Measurements from ENCODE around the gene ZNF865.

ZNF865 gene

DNA sequence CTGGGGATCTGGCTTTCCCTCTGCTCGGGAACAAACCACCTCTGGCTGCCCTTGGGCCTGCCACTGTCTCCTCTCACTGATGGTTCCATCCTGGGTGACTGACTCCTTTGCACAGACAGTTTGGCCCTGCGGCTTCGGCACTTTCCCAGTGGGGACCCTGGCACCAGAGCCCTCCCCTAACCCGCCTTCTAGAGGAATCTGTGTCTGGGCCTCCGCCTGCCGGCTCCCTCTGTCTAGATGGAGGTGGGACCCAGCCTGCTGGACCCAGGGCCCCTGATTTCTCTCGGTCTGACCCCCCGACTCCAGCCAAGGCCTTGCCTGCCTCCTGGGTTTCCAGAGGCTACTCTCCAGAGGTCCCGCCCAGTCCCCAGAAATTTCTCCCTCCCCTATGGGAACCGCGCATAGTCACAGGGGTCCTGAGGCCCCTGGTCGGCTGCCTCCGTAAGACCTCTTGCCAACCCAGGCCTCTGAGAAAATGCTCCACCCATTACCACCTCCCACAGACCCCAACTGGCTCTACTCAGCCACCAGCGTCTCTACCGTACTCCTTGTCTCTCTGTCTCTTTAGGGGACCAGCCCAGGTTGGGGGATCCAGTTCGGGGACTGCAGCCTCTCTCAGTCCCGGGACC, 45.3 kb downstream of the ZNF865 start:
- Histone ChIP-seq H3K36me3 (ENCODE audit: control insufficient read depth, insufficient read depth, low read length) (peaks cover 3% of the 10 kb centered on the region), H3K27me3 (ENCODE audit: control insufficient read depth, insufficient read depth, low read length, poor library complexity, severe bottlenecking) (no peaks in the 10 kb centered on the region), H3K4me1 (ENCODE audit: control insufficient read depth, insufficient read depth, low read length) (peaks cover 13% of the 10 kb centered on the region), H3K4me3 (ENCODE audit: insufficient read depth, low read depth, low read length) (no peak overlapping the region), H3K27ac (ENCODE audit: insufficient read depth, low read depth, low read length, poor library complexity, severe bottlenecking) (no peak overlapping the region), H3K9me3 (ENCODE audit: control insufficient read depth, low read length) (no peaks in the 10 kb centered on the region)
- 92 to 95% methylated on average over 17 of the region's 17 CpGs for WGBS, 2 experiments

DNA sequence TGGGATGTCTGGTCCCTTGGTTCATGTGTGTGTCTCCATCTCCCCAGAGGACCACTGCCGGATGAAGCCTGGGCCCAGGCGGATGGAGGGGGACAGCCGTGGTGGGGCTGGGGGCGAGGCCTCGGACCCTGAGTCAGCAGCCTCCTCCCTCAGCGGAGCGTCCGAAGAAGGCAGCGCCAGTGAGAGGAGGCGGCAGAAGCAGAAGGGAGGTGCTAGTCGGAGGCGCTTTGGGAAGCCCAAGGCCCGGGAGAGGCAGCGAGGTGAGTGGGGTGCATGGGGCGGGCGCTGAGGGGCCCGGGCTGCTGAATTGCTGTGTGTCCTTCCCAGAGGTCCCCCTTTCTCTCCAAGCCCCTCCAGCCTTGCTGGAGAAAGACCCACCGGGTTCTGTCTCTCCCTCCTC, 45.8 kb downstream of the ZNF865 start:
- Histone ChIP-seq H3K27ac (ENCODE audit: insufficient read depth, low read depth, low read length, poor library complexity, severe bottlenecking) (no peak overlapping the region), H3K27me3 (ENCODE audit: control insufficient read depth, insufficient read depth, low read length, poor library complexity, severe bottlenecking) (no peaks in the 10 kb centered on the region), H3K9me3 (ENCODE audit: control insufficient read depth, low read length) (no peaks in the 10 kb centered on the region), H3K36me3 (ENCODE audit: control insufficient read depth, insufficient read depth, low read length) (peaks cover 3% of the 10 kb centered on the region), H3K4me3 (ENCODE audit: insufficient read depth, low read depth, low read length) (no peak overlapping the region), H3K4me1 (ENCODE audit: control insufficient read depth, insufficient read depth, low read length) (peaks cover 13% of the 10 kb centered on the region)
- WGBS, 2 experiments, result 84 to 85% methylated on average over 18 of the region's 18 CpGs

DNA sequence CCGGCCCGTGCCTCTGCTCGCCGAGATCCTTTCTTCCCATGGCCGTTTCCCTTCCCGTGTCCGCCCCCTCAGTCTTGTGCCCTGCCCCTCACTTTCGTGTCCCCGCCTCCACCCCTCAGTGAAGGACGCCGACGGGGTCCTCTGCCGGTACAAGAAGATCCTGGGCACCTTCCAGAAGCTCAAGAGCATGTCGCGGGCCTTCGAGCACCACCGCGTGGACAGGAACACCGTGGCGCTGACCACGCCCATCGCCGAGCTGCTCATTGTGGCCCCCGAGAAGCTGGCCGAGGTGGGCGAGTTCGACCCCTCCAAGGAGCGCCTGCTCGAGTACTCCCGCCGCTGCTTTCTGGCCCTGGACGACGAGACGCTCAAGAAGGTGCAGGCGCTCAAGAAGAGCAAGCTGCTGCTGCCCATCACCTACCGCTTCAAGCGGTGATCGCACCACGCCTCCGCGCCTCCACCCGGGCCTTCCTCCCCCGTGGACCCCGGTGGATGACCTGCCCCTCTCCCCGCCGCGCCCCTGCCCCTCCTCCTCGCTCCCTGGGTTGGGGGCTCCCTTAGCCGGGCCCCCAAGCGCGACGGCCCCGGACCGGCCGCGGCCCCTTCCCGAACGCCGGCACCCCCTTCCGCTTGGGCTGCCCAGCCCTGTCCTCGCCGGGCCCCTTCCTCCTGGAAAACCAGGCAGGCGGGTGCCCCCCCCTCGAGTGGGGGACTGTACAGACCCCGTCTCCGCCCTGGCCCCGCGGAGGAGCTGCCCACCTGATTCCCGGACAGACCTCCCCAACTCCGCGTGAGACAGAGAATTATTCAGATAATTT, 47.1 kb downstream of the ZNF865 start:
- 79 to 82% methylated on average over 71 of the region's 71 CpGs for WGBS, 2 experiments
- H3K27ac ChIP-seq (ENCODE audit: insufficient read depth, low read depth, low read length, poor library complexity, severe bottlenecking), result no peak overlapping the region

DNA sequence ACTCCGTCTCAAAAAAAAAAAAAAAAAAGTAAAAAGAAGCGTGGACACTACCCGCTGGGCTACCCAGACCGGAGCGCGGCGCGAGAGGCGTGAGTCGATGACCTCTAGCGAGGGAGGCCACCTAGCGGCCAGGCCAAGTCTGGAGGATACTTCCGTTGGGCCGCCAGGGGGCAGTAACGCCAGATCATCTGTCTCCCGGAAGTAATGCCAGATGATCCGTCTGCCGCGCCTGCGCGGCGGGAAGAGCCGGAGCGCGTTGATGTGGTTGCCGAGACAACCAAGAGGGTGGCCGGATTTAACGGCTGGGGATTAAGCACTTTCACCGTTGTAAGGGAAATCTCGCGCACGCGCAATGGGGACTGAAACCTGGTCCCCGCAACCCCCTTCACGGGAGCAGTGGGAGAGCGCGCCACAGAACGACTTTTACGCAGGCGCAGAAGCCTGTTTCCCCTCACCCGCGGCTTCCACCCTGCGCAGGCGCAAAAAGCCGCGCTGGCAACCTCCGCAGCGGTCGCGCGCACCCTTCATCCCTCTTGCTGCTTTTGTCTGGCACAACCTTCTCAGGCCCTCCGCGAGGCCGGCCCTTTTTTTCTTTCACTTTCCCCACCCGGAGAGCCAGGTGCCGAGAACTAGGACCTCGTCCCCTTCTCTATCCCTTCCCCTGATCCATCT, 48.3 kb downstream of the ZNF865 start:
- H3K27me3 ChIP-seq (ENCODE audit: control insufficient read depth, insufficient read depth, low read length, poor library complexity, severe bottlenecking), result no peaks in the 10 kb centered on the region

More for the DNA sequence above, 47.1 kb downstream of the ZNF865 start:
- no peaks in the 10 kb centered on the region for H3K27me3 ChIP-seq (ENCODE audit: control insufficient read depth, insufficient read depth, low read length, poor library complexity, severe bottlenecking)
- H3K4me1 ChIP-seq (ENCODE audit: control insufficient read depth, insufficient read depth, low read length), result peaks cover 14% of the 10 kb centered on the region
- H3K4me3 ChIP-seq (ENCODE audit: insufficient read depth, low read depth, low read length), result no peak overlapping the region
- H3K9me3 ChIP-seq (ENCODE audit: control insufficient read depth, low read length), result no peaks in the 10 kb centered on the region
- peaks cover 3% of the 10 kb centered on the region for H3K36me3 ChIP-seq (ENCODE audit: control insufficient read depth, insufficient read depth, low read length)

DNA sequence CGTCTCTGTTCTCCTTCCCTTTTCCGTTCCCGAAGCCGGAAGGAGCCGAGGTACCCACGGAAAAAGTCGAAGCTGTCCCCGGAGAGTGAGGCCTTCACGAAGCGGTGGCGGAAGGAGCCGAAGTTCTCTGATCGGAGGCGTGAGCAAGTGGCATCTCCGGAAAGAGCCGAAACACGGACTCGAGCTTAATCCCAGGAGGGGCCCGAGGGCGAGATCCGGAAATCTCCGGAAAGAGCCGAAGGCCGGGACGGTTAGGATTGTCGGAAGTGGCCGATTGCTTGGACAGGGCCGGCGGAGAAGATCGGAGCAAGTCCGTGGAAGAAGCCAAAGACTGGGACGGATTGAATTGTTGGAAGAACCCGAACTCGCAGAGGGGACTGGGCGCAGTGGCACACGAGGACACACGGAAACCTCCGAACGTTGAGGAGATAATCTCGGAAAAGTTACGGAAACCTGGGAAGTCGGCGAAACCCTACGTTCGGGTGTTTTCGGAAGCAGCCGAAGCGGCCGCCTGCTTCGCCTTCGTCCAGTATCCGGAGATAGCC, 48.9 kb downstream of the ZNF865 start:
- Histone ChIP-seq H3K27ac (ENCODE audit: insufficient read depth, low read depth, low read length, poor library complexity, severe bottlenecking) (peak overlapping the region; percentile 90), H3K4me1 (ENCODE audit: control insufficient read depth, insufficient read depth, low read length) (peaks cover 14% of the 10 kb centered on the region), H3K4me3 (ENCODE audit: insufficient read depth, low read depth, low read length) (peak overlapping the region; percentile 99), H3K27me3 (ENCODE audit: control insufficient read depth, insufficient read depth, low read length, poor library complexity, severe bottlenecking) (no peaks in the 10 kb centered on the region), H3K9me3 (ENCODE audit: control insufficient read depth, low read length) (no peaks in the 10 kb centered on the region), H3K36me3 (ENCODE audit: control insufficient read depth, insufficient read depth, low read length) (peaks cover 3% of the 10 kb centered on the region)
- 0 to 1% methylated on average over 52 of the region's 52 CpGs for WGBS, 2 experiments

More for the DNA sequence above, 48.3 kb downstream of the ZNF865 start:
- peaks cover 3% of the 10 kb centered on the region for H3K36me3 ChIP-seq (ENCODE audit: control insufficient read depth, insufficient read depth, low read length)
- peak overlapping the region; percentile 99 for H3K4me3 ChIP-seq (ENCODE audit: insufficient read depth, low read depth, low read length)
- peak overlapping the region; percentile 90 for H3K27ac ChIP-seq (ENCODE audit: insufficient read depth, low read depth, low read length, poor library complexity, severe bottlenecking)
- no peaks in the 10 kb centered on the region for H3K9me3 ChIP-seq (ENCODE audit: control insufficient read depth, low read length)
- H3K4me1 ChIP-seq (ENCODE audit: control insufficient read depth, insufficient read depth, low read length), result peaks cover 15% of the 10 kb centered on the region
- WGBS, 2 experiments, result 0% methylated on average over 57 of the region's 57 CpGs

DNA sequence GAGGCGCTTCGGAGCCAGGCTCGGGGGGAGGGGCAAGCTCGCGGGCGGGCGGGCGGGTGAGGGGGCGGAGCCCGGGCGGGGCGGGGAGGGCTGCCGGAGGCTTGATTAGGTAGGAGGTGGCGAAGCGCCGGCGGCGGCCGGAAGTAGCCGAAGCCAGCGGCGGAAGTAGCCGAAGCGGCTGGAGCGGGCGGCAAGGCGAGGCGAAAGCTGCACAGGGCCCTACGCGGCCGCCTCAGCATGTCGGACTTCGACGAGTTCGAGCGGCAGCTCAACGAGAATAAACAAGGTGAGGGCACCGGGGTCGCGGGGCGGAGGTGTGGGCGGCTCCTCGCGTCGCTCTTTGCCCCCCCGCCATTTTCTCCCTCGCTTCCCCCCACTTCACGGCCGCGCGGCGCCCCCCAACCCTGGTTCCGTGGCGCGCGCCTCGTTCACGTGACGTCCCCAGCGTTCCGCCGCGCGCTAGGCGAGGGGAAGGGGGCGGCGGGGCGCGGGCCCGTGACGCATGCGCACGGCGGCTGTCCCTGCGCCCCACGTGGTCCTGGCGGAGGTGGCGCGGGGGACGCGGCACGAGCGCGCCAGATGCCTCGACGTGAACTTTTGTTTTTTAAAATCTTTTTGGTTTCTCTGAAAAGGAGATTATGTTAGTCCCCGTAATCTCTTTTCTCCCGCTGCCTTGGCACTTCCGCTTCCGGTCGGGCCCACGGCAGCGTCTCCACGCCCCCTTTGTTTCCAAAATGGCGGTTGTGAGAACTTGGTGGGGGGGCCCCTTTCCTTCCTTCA, 49.6 kb downstream of the ZNF865 start, which contains the start of gene U2AF2:
TSS of gene U2AF2 (plus strand) at position 168 of the 780 bp plus-strand sequence. CDS start at position 238, 70 bp downstream.
- Histone ChIP-seq H3K9me3 (ENCODE audit: control insufficient read depth, low read length) (no peaks in the 10 kb centered on the region), H3K27ac (ENCODE audit: insufficient read depth, low read depth, low read length, poor library complexity, severe bottlenecking) (peak within 1 kb of the TSS; percentile 99), H3K4me3 (ENCODE audit: insufficient read depth, low read depth, low read length) (peak within 1 kb of the TSS; percentile 99), H3K27me3 (ENCODE audit: control insufficient read depth, insufficient read depth, low read length, poor library complexity, severe bottlenecking) (no peaks in the 10 kb centered on the region), H3K4me1 (ENCODE audit: control insufficient read depth, insufficient read depth, low read length) (peaks cover 14% of the 10 kb centered on the region), H3K36me3 (ENCODE audit: control insufficient read depth, insufficient read depth, low read length) (peaks cover 4% of the 10 kb centered on the region)
- 0% methylated on average over 95 of the region's 95 CpGs for WGBS, 2 experiments

DNA sequence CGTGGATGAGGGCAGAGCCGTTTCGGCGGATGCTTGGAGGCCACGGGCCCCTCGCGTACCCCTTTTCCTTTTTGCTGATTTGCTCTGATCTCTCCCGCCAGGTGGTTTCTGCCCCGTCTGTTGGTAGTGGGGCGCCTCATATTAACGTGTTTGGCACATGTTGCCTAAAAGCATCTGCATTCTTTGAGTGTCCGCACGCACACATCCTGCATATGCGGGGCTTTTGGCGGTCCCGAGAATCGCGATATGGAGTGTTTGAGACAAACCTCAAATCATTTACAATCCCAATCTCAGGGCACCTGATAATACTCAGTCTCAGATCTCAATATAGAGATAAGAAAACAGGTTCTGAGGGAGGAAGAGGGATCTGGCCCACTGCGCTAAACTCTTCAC, 50.2 kb downstream of the ZNF865 start:
- Histone ChIP-seq H3K9me3 (ENCODE audit: control insufficient read depth, low read length) (no peaks in the 10 kb centered on the region), H3K27ac (ENCODE audit: insufficient read depth, low read depth, low read length, poor library complexity, severe bottlenecking) (peak overlapping the region; percentile 99), H3K4me3 (ENCODE audit: insufficient read depth, low read depth, low read length) (peak overlapping the region; percentile 99), H3K4me1 (ENCODE audit: control insufficient read depth, insufficient read depth, low read length) (peaks cover 14% of the 10 kb centered on the region), H3K27me3 (ENCODE audit: control insufficient read depth, insufficient read depth, low read length, poor library complexity, severe bottlenecking) (no peaks in the 10 kb centered on the region), H3K36me3 (ENCODE audit: control insufficient read depth, insufficient read depth, low read length) (peaks cover 8% of the 10 kb centered on the region)
- 0 to 1% methylated on average over 19 of the region's 19 CpGs for WGBS, 2 experiments

DNA sequence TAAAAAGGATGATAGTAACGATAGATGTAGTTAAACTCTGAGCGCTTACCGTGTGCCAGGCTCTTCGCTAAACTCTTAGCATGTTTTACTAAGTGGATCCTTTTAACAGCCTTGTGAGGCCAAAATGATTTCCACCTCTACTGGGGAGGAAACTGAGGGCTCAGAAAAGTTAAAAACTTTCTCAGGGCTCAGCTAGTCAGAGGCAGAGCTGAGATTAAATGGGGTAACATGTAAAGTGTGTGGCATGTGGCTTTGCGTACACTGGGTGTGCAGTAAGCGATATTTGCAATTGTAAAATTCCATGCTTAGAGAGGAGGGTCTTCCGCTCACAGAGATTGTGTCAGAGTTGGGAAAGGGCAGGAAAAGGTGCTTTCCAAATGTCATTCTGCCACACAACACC, 51.1 kb downstream of the ZNF865 start:
- H3K36me3 ChIP-seq (ENCODE audit: control insufficient read depth, insufficient read depth, low read length), result peaks cover 16% of the 10 kb centered on the region
- H3K27me3 ChIP-seq (ENCODE audit: control insufficient read depth, insufficient read depth, low read length, poor library complexity, severe bottlenecking), result no peaks in the 10 kb centered on the region
- H3K27ac ChIP-seq (ENCODE audit: insufficient read depth, low read depth, low read length, poor library complexity, severe bottlenecking), result no peak overlapping the region
- H3K4me1 ChIP-seq (ENCODE audit: control insufficient read depth, insufficient read depth, low read length), result peaks cover 14% of the 10 kb centered on the region
- WGBS, 2 experiments, result 85 to 87% methylated on average over 7 of the region's 7 CpGs
- peak overlapping the region; percentile 99 for H3K4me3 ChIP-seq (ENCODE audit: insufficient read depth, low read depth, low read length)
- no peaks in the 10 kb centered on the region for H3K9me3 ChIP-seq (ENCODE audit: control insufficient read depth, low read length)

DNA sequence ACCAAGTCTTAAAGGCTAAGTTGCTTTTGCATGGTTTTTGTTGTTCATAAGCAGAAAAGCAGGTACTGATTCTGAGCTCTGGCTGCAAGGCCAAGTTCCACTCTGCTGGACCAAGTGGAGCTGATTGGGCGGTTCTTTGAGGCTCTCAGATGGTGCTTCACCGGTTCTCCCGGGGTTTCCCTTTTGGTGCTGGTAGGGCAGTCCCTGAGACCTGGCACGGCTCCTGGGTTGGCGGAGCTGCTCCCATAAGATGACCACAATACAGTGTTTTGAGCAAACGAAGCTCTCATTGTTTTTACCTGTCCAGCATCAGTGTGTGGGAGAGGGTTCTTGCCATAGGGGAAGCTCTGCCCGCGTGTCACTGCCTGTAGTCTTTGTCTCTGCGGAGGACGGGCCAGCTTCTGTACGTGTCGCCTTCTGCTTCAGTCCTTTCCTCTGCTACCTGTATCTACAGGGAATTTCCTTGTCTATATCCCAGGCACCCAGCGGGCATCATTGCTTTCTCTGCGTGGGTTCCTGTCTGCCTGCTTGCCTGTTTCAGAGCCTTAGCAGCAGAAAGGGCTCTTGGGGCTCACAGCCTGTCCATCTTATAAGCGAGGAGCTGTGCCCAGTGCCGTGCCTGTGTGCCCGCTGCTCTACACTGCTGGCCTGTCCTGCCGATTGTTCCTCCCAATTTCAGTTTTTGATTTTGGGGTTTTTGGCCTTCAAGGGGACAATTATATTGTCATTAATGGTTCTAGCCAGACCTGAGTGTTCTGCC, 51.7 kb downstream of the ZNF865 start:
- Histone ChIP-seq H3K36me3 (ENCODE audit: control insufficient read depth, insufficient read depth, low read length) (peaks cover 18% of the 10 kb centered on the region), H3K9me3 (ENCODE audit: control insufficient read depth, low read length) (no peaks in the 10 kb centered on the region), H3K4me1 (ENCODE audit: control insufficient read depth, insufficient read depth, low read length) (peaks cover 14% of the 10 kb centered on the region), H3K27ac (ENCODE audit: insufficient read depth, low read depth, low read length, poor library complexity, severe bottlenecking) (no peak overlapping the region), H3K4me3 (ENCODE audit: insufficient read depth, low read depth, low read length) (peak overlapping the region; percentile 99), H3K27me3 (ENCODE audit: control insufficient read depth, insufficient read depth, low read length, poor library complexity, severe bottlenecking) (no peaks in the 10 kb centered on the region)
- 80 to 82% methylated on average over 18 of the region's 18 CpGs for WGBS, 2 experiments
